Fibroblast of lung (primary cell): ENCODE results near the gene BARHL2. TPM values are rescaled to one million over a fixed set of nuclear protein-coding genes. Genes with fewer than 3 reads are reported as not detected.

ENCODE experiments used
- DNase-seq, 2 donors: peaks; one replicate each; pipeline versions ENCODE4 v3.0.0 to v3.0.0-alpha.2; 2010; ENCODE audit warnings: low read depth in 2 of 2
- H2AFZ ChIP-seq: 2 replicates; pipeline ENCODE4 v1.5.1; 2012; ENCODE audit warnings: low read length, control low read depth, inconsistent platforms
- H3K27ac ChIP-seq: 2 replicates; pipeline ENCODE4 v1.5.1; 2011; ENCODE audit warnings: low read length, control low read depth; ENCODE audit not compliant: insufficient read depth
- H3K27me3 ChIP-seq: 2 replicates; pipeline ENCODE4 v1.5.1; 2011; ENCODE audit warnings: mild to moderate bottlenecking, low read length; ENCODE audit not compliant: control insufficient read depth, insufficient read depth
- H3K36me3 ChIP-seq: 2 replicates; pipeline ENCODE4 v1.5.1; 2011; ENCODE audit warnings: low read length; ENCODE audit not compliant: control insufficient read depth, insufficient read depth
- H3K4me1 ChIP-seq: 2 replicates; pipeline ENCODE4 v1.5.1; 2011; ENCODE audit warnings: low read length; ENCODE audit not compliant: control insufficient read depth, insufficient read depth; ENCODE audit errors: extremely low read depth
- H3K4me2 ChIP-seq: 2 replicates; pipeline ENCODE4 v1.5.1; 2011; ENCODE audit warnings: low read length, control low read depth; ENCODE audit not compliant: insufficient read depth; ENCODE audit errors: extremely low read depth
- H3K4me3 ChIP-seq, 4 experiments: fragments of 200-600 bp in 1 of 4; sonication (generic) in 1 of 4; replicated peaks in 1 of 4; 2 replicates each; pipeline ENCODE4 v1.5.1; 2011 to 2016; ENCODE audit warnings: low read length in 4 of 4, low read depth in 3 of 4, mild to moderate bottlenecking in 3 of 4, control low read depth in 2 of 4, inconsistent platforms in 1 of 4, mixed read lengths in 1 of 4; ENCODE audit not compliant: insufficient read depth in 1 of 4; ENCODE audit errors: control extremely low read depth in 1 of 4
- H3K79me2 ChIP-seq: 2 replicates; pipeline ENCODE4 v1.5.1; 2012; ENCODE audit warnings: mild to moderate bottlenecking, low read length, inconsistent platforms; ENCODE audit not compliant: control insufficient read depth, insufficient read depth
- H3K9ac ChIP-seq: 2 replicates; pipeline ENCODE4 v1.5.1; 2011; ENCODE audit warnings: mild to moderate bottlenecking, low read length, control low read depth; ENCODE audit not compliant: insufficient read depth
- H3K9me3 ChIP-seq: 2 replicates; pipeline ENCODE4 v1.5.1; 2012; ENCODE audit warnings: low read depth, low read length; ENCODE audit not compliant: control insufficient read depth, insufficient read depth
- H4K20me1 ChIP-seq: 2 replicates; pipeline ENCODE4 v1.5.1; 2011; ENCODE audit warnings: low read length; ENCODE audit not compliant: control insufficient read depth, insufficient read depth; ENCODE audit errors: extremely low read depth
- CTCF ChIP-seq, 2 donors: IDR thresholded peaks in 1 of 2; conservative IDR thresholded peaks in 1 of 2; 1 replicate in 1 of 2; 2 replicates in 1 of 2; pipeline ENCODE4 v1.5.1; 2011 to 2012; ENCODE audit warnings: low read length in 2 of 2, control low read depth in 1 of 2, inconsistent platforms in 1 of 2, low read depth in 1 of 2, mild to moderate bottlenecking in 1 of 2
- EZH2 ChIP-seq: IDR thresholded peaks from 2 replicates; pipeline ENCODE4 v1.5.1; 2012; ENCODE audit warnings: low read length, control low read depth, mild to moderate bottlenecking; ENCODE audit errors: missing control alignments
- polyA plus RNA-seq, 2 donors: library from polyadenylated mRNA; depleted of rRNA in 1 of 2; stranded (reverse) in 1 of 2; unstranded in 1 of 2; fragments of >200 nt; gene quantifications; 2 replicates each; pipeline ENCODE4 v1.2.1, GENCODE V29; 2011 to 2012; ENCODE audit warnings: missing spikeins in 1 of 2
- total RNA-seq: library from RNA; depleted of rRNA; stranded (reverse); fragments of >200 nt; gene quantifications from 2 replicates; pipeline ENCODE4 v1.2.1, GENCODE V29; 2014

BARHL2 gene
- total and polyA plus RNA-seq, 2 donors (not counting 1 experiment from before 2014, with no cell fraction given) = not detected

- H3K27ac ChIP-seq = no peak overlapping the region
- H3K9ac ChIP-seq = no peak overlapping the region
- DNase-seq = no peak
- H3K36me3 ChIP-seq = no peaks in the 10 kb centered on the region
- H3K27me3 ChIP-seq = peaks cover 40% of the 10 kb centered on the region
- H3K4me3 ChIP-seq = no peak overlapping the region
- no peaks in the 10 kb centered on the region for H3K79me2 ChIP-seq
- no peaks in the 10 kb centered on the region for H3K9me3 ChIP-seq
- H2AFZ ChIP-seq = no peak overlapping the region
- no peak for TF ChIP-seq CTCF (conservative IDR thresholded peaks at IDR 0.05 in 1 of 2, IDR thresholded peaks at IDR 0.05 in 1 of 2; ENCODE audit: low read depth in 1 of 2, low read length in 2 of 2)
- TF ChIP-seq EZH2 = no peak
- no peak overlapping the region for H3K4me2 ChIP-seq
- no peaks in the 10 kb centered on the region for H4K20me1 ChIP-seq
- H3K4me1 ChIP-seq = no peaks in the 10 kb centered on the region
Observed at GRCh38 chr1:90705956-90706355, 11.1 kb downstream of the BARHL2 start.

- Histone ChIP-seq H3K79me2 (no peaks in the 10 kb centered on the region), H4K20me1 (no peaks in the 10 kb centered on the region), H2AFZ (no peak overlapping the region), H3K9ac (no peak overlapping the region), H3K27ac (no peak overlapping the region), H3K27me3 (peaks cover 29% of the 10 kb centered on the region), H3K36me3 (no peaks in the 10 kb centered on the region), H3K4me1 (no peaks in the 10 kb centered on the region), H3K9me3 (no peaks in the 10 kb centered on the region), H3K4me3 (no peak overlapping the region), H3K4me2 (no peak overlapping the region)
- DNase-seq = no peak
- TF ChIP-seq CTCF (conservative IDR thresholded peaks at IDR 0.05 in 1 of 2, IDR thresholded peaks at IDR 0.05 in 1 of 2; ENCODE audit: low read depth in 1 of 2, low read length in 2 of 2) (no peak), EZH2 (no peak)
Observed at GRCh38 chr1:90704817-90705216, 12.3 kb downstream of the BARHL2 start.

- H3K4me3 ChIP-seq = no peak overlapping the region
- DNase-seq = no peak
- no peaks in the 10 kb centered on the region for H3K4me1 ChIP-seq
- no peak overlapping the region for H3K9ac ChIP-seq
- H3K4me2 ChIP-seq = no peak overlapping the region
- TF ChIP-seq EZH2 (no peak), CTCF (conservative IDR thresholded peaks at IDR 0.05 in 1 of 2, IDR thresholded peaks at IDR 0.05 in 1 of 2; ENCODE audit: low read depth in 1 of 2, low read length in 2 of 2) (no peak)
- no peaks in the 10 kb centered on the region for H3K9me3 ChIP-seq
- H3K79me2 ChIP-seq = no peaks in the 10 kb centered on the region
- H2AFZ ChIP-seq = no peak overlapping the region
- H3K27me3 ChIP-seq = no peaks in the 10 kb centered on the region
- H4K20me1 ChIP-seq = no peaks in the 10 kb centered on the region
- no peaks in the 10 kb centered on the region for H3K36me3 ChIP-seq
- no peak overlapping the region for H3K27ac ChIP-seq
Observed at GRCh38 chr1:90694846-90695245, 22.3 kb downstream of the BARHL2 start.
